IPS-18a (cell line): ENCODE measurements around the gene KLF7.

Experiments
- H3K27ac ChIP-seq: one replicate; pipeline ENCODE4 v1.5.1; 2013; ENCODE audit warnings: low read length
- H3K27me3 ChIP-seq: one replicate; pipeline ENCODE4 v1.6.1; 2013; ENCODE audit warnings: mild to moderate bottlenecking, low read length; ENCODE audit not compliant: control insufficient read depth, insufficient read depth
- H3K36me3 ChIP-seq: one replicate; pipeline ENCODE4 v1.6.1; 2013; ENCODE audit warnings: low read depth, low read length; ENCODE audit not compliant: control insufficient read depth
- H3K4me1 ChIP-seq: one replicate; pipeline ENCODE4 v1.6.1; 2013; ENCODE audit warnings: low read depth, low read length; ENCODE audit not compliant: control insufficient read depth
- H3K4me3 ChIP-seq: one replicate; pipeline ENCODE4 v1.5.1; 2013; ENCODE audit warnings: low read length
- H3K9ac ChIP-seq: one replicate; pipeline ENCODE4 v1.6.1; 2013; ENCODE audit warnings: mild to moderate bottlenecking, low read length, moderate library complexity
- H3K9me3 ChIP-seq: one replicate; pipeline ENCODE4 v1.6.1; 2013; ENCODE audit warnings: low read depth, low read length; ENCODE audit not compliant: control insufficient read depth

Gene KLF7

GRCh38 chr2:207165121-207166038 lies at the start of gene KLF7:
Gene KLF7 (minus strand): TSS chr2:207165948. CDS start chr2:207165568, 380 bp downstream.
- peak within 1 kb of the TSS; percentile 58 for H3K27ac ChIP-seq
- H3K27me3 ChIP-seq, result peaks cover 14% of the 10 kb centered on the region
- H3K4me1 ChIP-seq, result peaks cover 44% of the 10 kb centered on the region
- H3K36me3 ChIP-seq, result no peaks in the 10 kb centered on the region
- H3K9ac ChIP-seq, result peak within 1 kb of the TSS; percentile 94
- peak within 1 kb of the TSS; percentile 91 for H3K4me3 ChIP-seq
- H3K9me3 ChIP-seq, result no peaks in the 10 kb centered on the region

- no peak overlapping the region for H3K4me3 ChIP-seq
- H3K27ac ChIP-seq, result no peak overlapping the region
- H3K9ac ChIP-seq, result no peak overlapping the region
- H3K36me3 ChIP-seq, result no peaks in the 10 kb centered on the region
- H3K9me3 ChIP-seq, result no peaks in the 10 kb centered on the region
- H3K4me1 ChIP-seq, result peaks cover 10% of the 10 kb centered on the region
- peaks cover 8% of the 10 kb centered on the region for H3K27me3 ChIP-seq
Observed at GRCh38 chr2:207215308-207215707, 49.6 kb upstream of the KLF7 start.

GRCh38 chr2:207214446-207214845 lies 48.7 kb upstream of the KLF7 start:
- Histone ChIP-seq H3K36me3 (no peaks in the 10 kb centered on the region), H3K9me3 (no peaks in the 10 kb centered on the region), H3K27ac (no peak overlapping the region), H3K4me1 (peaks cover 10% of the 10 kb centered on the region), H3K27me3 (peaks cover 8% of the 10 kb centered on the region), H3K4me3 (no peak overlapping the region), H3K9ac (no peak overlapping the region)

- Histone ChIP-seq H3K4me1 (no peaks in the 10 kb centered on the region), H3K36me3 (no peaks in the 10 kb centered on the region), H3K4me3 (no peak overlapping the region), H3K27ac (no peak overlapping the region), H3K9ac (no peak overlapping the region), H3K27me3 (no peaks in the 10 kb centered on the region), H3K9me3 (no peaks in the 10 kb centered on the region)
Observed at GRCh38 chr2:207206011-207206410, 40.3 kb upstream of the KLF7 start.

DNA sequence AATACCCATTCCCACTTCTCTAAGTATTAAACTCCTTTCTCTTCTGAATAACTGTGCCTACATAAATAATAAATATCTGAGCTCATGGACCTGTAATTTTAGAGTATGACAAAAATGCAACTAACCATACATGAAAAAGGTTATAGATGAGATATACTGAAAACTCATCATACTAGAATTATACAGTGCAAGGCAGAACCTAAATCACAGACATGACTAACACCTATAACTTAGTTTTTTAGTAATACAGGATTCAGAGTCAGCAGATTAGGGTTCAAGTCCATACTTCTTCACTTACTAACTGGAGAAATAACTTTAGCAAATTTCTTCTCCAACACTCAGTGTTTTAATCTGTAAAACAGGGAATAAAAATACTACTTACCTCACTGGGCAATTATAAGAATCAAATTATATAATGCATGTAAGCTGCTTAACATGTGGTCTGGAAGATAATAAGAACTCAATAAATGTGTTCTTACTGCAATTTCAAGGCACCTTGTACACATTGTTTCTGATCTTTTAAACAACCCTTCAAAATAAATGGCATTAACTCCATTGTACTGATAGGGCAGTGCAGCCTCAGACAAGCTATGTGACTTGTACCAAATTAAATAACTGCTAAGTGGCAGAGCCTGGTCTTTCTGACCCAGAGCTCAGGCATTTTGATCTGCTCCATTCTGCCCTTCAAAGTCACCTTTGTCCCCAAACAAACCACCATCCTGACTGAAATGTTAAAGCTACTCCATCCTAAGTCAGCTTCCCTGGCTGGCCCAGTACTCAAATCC lies 39.6 kb upstream of the KLF7 start:
- H3K27ac ChIP-seq, result no peak overlapping the region
- H3K4me1 ChIP-seq, result peaks cover 4% of the 10 kb centered on the region
- no peak overlapping the region for H3K9ac ChIP-seq
- H3K4me3 ChIP-seq, result no peak overlapping the region
- no peaks in the 10 kb centered on the region for H3K27me3 ChIP-seq
- no peaks in the 10 kb centered on the region for H3K9me3 ChIP-seq
- no peaks in the 10 kb centered on the region for H3K36me3 ChIP-seq

GRCh38 chr2:207203056-207203455 lies 37.3 kb upstream of the KLF7 start:
- peaks cover 8% of the 10 kb centered on the region for H3K4me1 ChIP-seq
- H3K27me3 ChIP-seq, result no peaks in the 10 kb centered on the region
- H3K27ac ChIP-seq, result no peak overlapping the region
- no peak overlapping the region for H3K9ac ChIP-seq
- no peak overlapping the region for H3K4me3 ChIP-seq
- H3K9me3 ChIP-seq, result no peaks in the 10 kb centered on the region
- H3K36me3 ChIP-seq, result no peaks in the 10 kb centered on the region

DNA sequence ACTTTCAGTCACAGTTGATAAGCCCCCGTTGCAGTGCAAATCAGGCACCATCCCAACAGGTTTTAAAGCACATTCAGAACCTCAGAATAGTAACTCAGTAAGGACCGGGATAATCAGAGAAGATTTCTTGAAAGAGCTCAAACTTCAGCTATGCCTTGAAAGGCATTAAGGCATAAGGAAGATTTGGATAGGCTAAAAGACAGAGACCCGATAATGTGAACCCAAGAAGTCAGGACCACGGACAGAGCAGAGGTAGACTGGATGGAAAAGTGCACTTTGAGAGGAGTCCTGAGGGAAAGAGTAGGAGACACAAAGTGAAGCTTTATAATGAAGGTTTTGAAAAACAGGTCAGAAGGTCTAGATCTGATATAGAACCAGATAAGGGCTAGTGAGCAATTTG lies 36.9 kb upstream of the KLF7 start:
- Histone ChIP-seq H3K4me3 (no peak overlapping the region), H3K4me1 (peaks cover 8% of the 10 kb centered on the region), H3K9ac (no peak overlapping the region)

GRCh38 chr2:207201416-207201815 lies 35.7 kb upstream of the KLF7 start:
- H3K4me1 ChIP-seq, result peaks cover 8% of the 10 kb centered on the region
- no peak overlapping the region for H3K9ac ChIP-seq
- no peak overlapping the region for H3K27ac ChIP-seq

More for the DNA sequence above, 36.9 kb upstream of the KLF7 start:
- Histone ChIP-seq H3K9me3 (no peaks in the 10 kb centered on the region), H3K27ac (no peak overlapping the region), H3K36me3 (no peaks in the 10 kb centered on the region), H3K27me3 (no peaks in the 10 kb centered on the region)

GRCh38 chr2:207200136-207200535 lies 34.4 kb upstream of the KLF7 start:
- Histone ChIP-seq H3K27me3 (no peaks in the 10 kb centered on the region), H3K9me3 (no peaks in the 10 kb centered on the region), H3K4me1 (peaks cover 8% of the 10 kb centered on the region), H3K4me3 (no peak overlapping the region), H3K9ac (no peak overlapping the region), H3K36me3 (no peaks in the 10 kb centered on the region), H3K27ac (no peak overlapping the region)

More at GRCh38 chr2:207201416-207201815, 35.7 kb upstream of the KLF7 start:
- H3K9me3 ChIP-seq, result no peaks in the 10 kb centered on the region
- no peaks in the 10 kb centered on the region for H3K27me3 ChIP-seq
- no peaks in the 10 kb centered on the region for H3K36me3 ChIP-seq
- no peak overlapping the region for H3K4me3 ChIP-seq

- Histone ChIP-seq H3K27ac (no peak overlapping the region), H3K36me3 (no peaks in the 10 kb centered on the region), H3K9ac (no peak overlapping the region), H3K27me3 (no peaks in the 10 kb centered on the region), H3K4me3 (no peak overlapping the region), H3K4me1 (no peaks in the 10 kb centered on the region), H3K9me3 (no peaks in the 10 kb centered on the region)
Observed at GRCh38 chr2:207194028-207194427, 28.3 kb upstream of the KLF7 start.

- Histone ChIP-seq H3K4me1 (no peaks in the 10 kb centered on the region), H3K4me3 (no peak overlapping the region), H3K9ac (no peak overlapping the region), H3K9me3 (no peaks in the 10 kb centered on the region), H3K27me3 (no peaks in the 10 kb centered on the region), H3K36me3 (no peaks in the 10 kb centered on the region), H3K27ac (no peak overlapping the region)
Observed at GRCh38 chr2:207188626-207189419, 23.1 kb upstream of the KLF7 start.
